T47D (cell line): ENCODE measurements around the gene DBNL.
"Not testable (repeated sequence)": the region's sequence is repeated elsewhere in the genome, so short reads cannot be mapped to it uniquely, and the experiment has no call there.

ENCODE experiments used
- DNase-seq, 2 experiments: peaks; one replicate each; pipeline versions ENCODE4 v3.0.0 to v3.0.0-alpha.2; 2011 to 2012; ENCODE audit warnings: low read depth in 1 of 2, low spot score in 1 of 2
- JUND ChIP-seq: IDR thresholded peaks from 2 replicates; pipeline ENCODE4 v1.6.1; 2012; ENCODE audit warnings: low read depth
- in situ Hi-C: cut with HindIII; loops from 2 replicates; pipeline ENCODE4 v1.10.0; 2016; ENCODE audit warnings: low sequenced_read_pairs, low pct_unique_long_range_greater_than_20kb

Gene DBNL

DNA sequence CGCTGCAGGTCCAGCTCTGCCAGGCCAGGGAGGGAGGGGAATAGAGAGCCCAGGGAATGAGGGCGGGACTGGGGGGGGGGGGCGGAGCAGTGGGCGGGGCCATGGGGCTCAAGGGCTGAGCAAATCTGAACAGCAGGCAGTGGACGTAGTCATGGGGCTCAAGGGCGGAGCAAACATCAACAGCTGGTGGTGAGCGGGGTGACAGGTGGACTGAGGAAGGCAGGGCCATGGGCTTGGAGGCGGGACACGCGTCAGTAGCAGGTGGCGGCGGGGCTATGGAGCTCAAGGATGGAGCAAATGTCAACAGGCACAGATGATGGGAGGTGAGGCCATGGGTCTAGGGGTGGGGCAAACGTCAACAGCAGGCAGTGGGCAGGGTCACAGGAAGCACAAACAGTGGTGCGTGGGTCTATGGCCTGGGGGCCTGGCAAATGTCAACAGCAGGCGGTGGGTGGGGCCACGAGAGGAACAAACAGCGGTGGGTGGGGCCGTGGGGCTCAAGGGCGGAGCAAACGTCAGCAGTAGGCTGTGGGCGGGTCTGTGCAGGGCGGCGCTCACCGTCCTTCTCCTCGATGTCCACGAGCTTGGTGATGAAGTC is 5.4 kb upstream of the DBNL start:
- in situ Hi-C loops: not testable (repeated sequence)
- peak; percentile 74 to 98 for DNase-seq

DNA sequence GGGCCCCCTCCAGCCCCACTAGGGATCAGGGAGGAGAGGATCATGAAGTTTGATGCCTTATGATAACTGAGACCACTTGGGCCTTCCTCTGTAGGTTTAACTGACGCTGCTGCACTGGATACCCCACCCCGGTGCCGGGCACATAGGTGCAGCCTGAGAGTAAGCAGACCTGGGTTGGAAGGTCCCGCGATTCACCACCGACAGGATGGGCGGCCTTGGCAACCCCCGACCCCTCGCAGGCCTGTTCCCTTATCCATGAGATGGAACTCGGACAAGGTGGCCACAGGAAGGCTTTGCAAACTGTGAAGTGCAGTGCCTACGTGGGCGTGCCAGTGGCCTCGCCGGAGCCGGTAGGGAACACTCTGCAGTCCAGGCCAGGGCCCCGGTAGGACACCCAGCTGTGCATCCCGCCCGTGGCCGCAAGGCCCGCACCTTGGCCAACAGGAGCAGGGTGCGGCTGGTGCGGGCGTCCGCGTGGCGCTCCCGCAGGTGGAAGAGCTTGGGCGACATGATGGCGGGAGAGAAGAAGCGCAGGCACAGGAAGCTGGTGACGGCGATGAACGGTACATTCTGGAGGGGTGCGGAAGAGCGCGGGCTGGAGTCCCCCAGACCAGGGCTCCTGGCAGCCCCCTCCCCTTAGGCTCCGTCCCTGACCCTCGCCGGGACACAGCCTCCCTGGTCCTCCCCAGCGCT is 4.6 kb upstream of the DBNL start:
- DNase-seq, in situ Hi-C loops: not testable (repeated sequence)

DNA sequence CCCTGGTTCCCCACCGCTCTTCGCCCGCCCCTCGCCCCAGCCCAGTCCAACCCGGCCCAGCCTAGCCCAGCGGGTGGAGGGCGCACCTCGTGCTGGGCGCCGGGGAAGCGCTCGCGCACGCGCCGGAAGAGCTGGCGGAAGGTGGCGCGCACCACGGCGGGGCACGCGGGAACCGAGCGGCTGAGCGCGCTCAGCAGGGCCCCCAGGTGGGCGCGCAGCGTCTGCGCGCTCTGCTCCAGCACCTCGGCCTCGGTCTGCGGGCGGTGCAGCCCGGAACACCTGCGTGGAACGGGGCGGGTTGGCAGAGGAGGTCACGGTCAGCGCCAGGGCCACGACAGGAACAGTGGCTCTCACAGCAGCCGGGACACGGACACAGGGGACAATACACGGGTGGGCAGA is 4.0 kb upstream of the DBNL start:
- DNase-seq: peak in 1 of 2 experiments; percentile 62
- in situ Hi-C loops: not testable (repeated sequence)

DNA sequence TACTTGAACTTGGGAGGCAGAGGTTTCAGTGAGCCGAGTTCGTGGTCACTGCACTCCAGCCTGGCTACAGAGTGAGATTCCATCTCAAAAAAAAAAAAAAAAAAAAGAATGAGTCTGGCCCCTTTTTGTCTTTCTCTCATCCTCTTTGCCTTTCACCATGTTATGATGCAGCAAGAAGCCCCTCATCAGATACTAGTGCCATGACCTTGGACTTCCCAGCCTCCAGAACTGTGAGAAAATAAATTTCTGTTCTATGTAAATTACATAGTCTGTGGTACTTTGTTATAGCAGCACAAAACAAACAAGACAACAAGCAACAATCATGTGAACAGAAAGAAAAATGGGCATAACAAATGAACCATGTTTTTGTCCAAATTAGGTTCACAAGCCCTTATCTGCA is 2.3 kb upstream of the DBNL start:
- no peak for DNase-seq
- no peak for TF ChIP-seq JUND
- in situ Hi-C loops: no loop called here

DNA sequence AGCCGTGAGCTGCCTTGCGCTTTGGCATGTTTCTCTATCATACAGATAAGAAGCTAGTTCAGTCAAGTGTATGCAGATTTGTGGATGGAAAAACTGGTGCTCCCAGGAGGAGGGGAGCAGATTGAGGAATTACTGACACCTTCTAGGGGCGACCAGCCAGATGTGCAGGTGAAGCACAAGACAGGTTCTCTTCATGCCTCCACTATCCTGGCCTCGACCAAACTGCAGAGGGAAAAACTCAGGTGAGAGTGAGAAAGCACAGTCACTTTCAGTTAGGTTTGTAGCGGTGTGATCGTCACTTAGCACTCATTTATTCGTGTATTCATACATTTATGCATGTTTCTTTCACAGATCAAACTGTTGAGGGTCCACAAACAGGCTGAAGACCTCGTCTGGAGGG is 600 bp upstream of the DBNL start:
- in situ Hi-C loops: no loop called here
- no peak for DNase-seq
- TF ChIP-seq JUND: no peak

DNA sequence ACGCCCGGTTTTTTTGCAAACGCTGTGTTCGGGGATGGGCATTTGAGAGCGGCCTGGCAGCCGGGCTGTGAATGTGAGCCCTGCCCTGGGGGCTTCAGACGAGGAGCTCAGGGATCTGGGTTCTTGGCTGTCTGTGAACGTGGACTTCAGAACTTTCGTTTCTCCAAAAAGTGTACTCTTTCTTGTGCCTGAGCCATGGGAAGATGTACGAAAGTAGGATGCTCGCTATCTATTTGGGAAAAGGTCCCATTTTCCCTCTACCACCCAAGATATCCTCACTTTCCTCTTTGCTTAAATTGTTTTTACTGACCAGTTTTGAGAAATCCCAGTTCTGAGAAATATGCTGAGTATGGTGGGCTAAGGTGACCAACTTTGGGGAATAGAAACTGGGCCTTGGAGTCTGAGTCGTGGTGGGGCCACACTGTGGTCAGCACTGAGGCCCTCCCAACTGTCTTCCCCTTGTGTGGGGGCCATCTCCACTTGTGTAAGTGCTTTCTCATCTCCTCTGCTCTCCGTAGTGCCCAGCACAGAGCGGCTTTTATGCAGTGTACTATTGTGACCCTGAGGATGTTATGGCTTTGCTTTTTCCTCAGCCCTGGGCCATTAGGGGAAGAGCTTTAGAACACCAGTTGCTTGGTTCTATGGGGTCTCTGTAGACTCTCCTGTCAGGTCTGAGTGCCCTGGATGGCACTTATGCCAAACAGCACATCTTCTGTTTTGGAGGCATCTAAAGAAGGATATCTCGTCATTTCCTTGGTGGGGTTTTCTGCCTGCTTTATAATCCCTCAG is 918 bp downstream of the DBNL start:
- in situ Hi-C loops: no loop called here
- TF ChIP-seq JUND: no peak
- peak in 1 of 2 experiments; percentile 50 for DNase-seq

DNA sequence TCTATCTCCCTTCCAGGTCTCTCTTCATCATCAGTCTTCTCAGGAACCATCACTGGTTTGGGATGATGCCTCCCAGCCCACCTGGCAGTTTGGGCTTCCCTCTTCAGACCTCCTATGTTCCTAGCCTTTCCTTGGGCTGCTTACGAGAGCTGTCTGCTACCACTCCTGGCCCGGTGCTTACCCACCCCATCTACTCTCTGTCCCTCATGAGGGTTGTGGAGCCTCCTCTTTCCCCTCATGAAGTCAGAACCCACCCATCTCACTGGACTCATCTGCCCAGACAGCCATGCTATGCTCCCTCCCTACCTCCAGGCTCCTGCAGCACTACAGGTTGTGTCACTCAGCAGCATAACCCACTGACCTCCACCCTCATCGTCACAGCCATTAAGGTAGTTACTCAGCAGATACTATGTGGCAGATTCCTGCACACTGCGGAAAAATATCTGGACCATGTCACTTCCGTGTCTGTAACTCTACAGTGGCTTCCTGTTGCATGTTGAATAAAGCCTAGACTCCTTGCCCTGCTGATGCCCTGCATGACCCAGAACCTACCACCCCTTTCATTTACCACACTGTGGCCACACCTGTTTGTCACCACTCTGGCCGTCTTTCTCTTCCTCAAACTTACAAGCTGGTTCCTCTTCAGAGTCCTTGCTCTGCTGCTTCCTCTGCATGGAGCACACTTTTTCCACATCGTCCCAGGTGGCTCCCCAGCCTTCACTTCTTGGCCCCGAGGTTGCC is 2.0 kb downstream of the DBNL start:
- no peak for TF ChIP-seq JUND
- in situ Hi-C loops: no loop called here
- no peak for DNase-seq

DNA sequence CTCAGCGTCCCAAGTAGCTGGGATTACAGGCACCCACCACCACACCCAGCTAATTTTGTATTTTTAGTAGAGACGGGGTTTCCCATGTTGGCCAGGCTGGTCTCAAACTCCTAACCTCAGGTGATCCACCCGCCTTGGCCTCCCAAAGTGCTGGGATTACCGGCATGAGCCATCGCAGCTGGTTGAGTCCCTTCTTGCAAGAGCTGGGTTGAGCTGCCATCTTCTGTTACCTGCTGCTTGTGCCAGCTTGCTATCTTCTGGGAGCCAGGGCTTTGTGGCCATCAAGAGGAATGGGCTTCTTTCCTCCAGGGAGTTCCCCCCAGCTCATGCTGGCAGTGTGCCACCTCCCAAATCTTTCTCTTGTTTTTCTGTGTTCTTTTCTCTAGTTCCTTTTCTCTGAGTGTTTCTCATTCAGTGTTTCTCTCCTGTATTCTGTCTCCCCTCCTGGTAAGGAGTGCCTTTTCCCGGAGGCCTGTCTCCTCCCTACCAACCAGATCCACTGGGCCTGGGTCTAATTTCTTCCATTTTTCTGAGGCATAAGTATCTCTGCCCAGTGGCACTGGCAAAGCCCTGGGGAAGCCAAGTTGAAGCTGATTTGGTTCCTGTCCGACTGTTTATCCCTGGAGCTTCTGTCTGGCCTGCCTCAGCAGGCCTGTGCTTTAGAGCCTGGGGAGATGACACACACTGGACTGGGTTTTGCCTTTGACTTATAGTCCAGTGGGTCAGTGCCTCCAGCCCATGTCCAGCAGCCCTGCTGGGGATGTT is 3.7 kb downstream of the DBNL start:
- TF ChIP-seq JUND: no peak
- in situ Hi-C loops: no loop called here
- DNase-seq: no peak

DNA sequence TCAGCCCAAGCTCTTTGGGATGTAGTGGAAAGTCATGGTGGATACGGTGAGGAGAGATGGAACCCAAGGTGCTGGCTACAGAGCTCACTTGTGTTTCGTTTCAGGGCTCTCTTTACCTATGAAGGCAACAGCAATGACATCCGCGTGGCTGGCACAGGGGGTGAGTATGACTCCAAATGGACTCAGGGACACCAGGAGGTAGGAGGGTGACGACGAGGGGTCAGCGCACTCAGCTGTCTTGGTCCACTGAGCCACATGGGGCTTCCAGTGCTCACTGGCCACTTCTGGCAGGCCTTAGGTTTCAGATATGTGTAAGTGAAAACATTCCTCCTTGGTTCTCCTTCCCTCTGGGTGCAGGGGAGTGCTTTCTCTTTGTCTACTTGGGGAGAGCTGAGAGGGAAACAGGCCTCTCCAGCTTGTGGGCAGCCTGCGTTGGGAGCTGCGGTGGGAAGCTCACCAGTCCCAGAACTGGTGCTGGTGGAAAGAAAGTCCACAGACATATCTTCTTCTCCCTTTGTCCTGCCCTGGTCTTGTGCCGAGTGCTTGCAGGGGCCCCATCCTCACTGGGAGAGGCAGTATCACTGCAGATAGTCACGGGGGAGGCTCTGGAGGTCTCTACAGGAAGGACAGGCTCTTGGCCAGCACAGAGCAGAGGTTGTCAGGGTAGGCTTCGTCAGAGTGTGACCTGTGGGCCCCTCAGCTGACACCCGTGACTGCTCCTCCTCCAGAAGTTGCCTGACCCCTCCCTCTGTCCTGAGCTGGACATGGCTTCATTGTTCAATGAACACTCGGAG is 5.8 kb downstream of the DBNL start:
- in situ Hi-C loops: no loop called here
- no peak for DNase-seq
- TF ChIP-seq JUND: no peak

DNA sequence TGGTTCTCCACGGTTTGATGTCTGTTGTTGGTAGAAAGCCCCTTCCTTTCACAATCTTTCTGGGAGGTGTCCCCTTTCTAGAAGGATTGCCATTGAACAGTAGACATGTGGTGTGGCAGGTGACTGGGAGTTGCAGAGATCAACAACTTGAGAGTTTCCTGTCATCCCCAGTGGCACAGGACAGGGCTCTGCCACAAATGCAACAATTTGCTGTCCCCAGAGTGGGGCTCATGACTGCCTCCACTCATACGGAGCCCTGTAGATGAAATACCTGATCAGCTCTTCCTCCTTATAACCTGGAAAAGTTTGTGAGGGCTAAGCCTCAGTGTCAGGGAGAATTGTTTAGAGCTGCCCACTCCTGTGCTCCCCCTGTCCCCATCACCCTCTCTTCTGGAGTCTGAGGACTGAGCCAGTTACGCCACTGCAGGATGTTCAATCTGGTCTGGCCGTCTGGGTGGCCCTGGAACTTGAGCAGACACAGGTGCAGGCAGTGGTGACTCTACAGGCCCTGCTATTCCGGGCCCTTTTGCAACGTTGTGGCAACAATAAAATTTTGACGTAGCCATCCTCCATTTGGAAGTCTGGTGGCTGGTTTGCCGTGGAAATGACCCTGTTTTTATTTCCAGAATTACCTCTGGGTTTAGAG is 6.5 kb downstream of the DBNL start:
- DNase-seq: no peak
- TF ChIP-seq JUND: no peak
- in situ Hi-C loops: no loop called here

DNA sequence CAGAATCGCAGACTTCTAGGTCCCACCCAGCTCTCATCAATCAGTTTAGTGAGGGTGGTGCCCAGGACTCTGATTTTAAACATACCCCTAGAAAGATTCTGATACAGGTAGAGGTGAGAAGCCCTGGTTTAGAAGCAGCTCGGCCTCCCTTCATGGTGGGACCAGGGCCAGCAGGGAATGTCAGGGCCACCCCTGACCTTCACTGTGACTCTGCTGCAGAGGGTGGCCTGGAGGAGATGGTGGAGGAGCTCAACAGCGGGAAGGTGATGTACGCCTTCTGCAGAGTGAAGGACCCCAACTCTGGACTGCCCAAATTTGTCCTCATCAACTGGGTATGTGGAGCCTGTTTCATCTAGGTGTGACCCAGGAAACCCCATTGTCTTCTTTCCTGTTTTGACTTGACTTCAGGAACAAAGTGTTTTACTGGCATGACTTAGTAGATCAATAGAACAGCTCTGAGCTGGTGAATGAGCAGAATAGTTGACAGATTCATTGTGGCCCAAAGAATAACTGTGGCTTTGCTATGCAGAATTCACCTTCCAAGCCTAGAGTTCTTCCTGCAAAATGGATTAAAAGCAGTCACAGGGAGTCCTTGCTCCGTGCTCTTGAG is 7.2 kb downstream of the DBNL start:
- in situ Hi-C loops: no loop called here

More for the DNA sequence above, 7.2 kb downstream of the DBNL start:
- no peak for TF ChIP-seq JUND
- no peak for DNase-seq
